OCI-LY3 (cell line): ENCODE data around the gene PPL.

ENCODE experiments used
- H2AFZ ChIP-seq: fragments of 200-600, 300-600 bp; shearing (Covaris generic); 2 replicates; pipeline ENCODE4 v1.6.0; 2014; ENCODE audit warnings: antibody characterized with exemption, low read depth, low read length
- H3K27ac ChIP-seq: fragments of 200-600, 300-600 bp; sonication (generic); 2 replicates; pipeline ENCODE4 v1.5.1; 2014; ENCODE audit warnings: mild to moderate bottlenecking, low read length, moderate library complexity, mixed read lengths
- H3K27me3 ChIP-seq: fragments of 200-600, 300-600 bp; sonication (generic); 2 replicates; pipeline ENCODE4 v1.6.1; 2014; ENCODE audit warnings: low read depth, low read length, mixed read lengths
- H3K36me3 ChIP-seq: fragments of 200-600, 300-600 bp; sonication (generic); replicated peaks from 2 replicates; pipeline ENCODE3; 2014; ENCODE audit warnings: low read depth, low read length, mixed read lengths
- H3K4me1 ChIP-seq: fragments of 300-600, 200-600 bp; sonication (generic); 2 replicates; pipeline ENCODE4 v1.6.1; 2014; ENCODE audit warnings: low read length, mixed read lengths
- H3K4me2 ChIP-seq: fragments of 200-600, 300-600 bp; sonication (generic); 2 replicates; pipeline ENCODE4 v1.6.1; 2014; ENCODE audit warnings: low read length, mixed read lengths
- H3K4me3 ChIP-seq: fragments of 300-600, 200-600 bp; sonication (generic); 2 replicates; pipeline ENCODE4 v1.5.1; 2014; ENCODE audit warnings: antibody characterized with exemption, mild to moderate bottlenecking, low read length, moderate library complexity
- H3K79me2 ChIP-seq: fragments of 300-600, 200-600 bp; shearing (Covaris generic); 2 replicates; pipeline ENCODE4 v1.6.1; 2014; ENCODE audit warnings: mild to moderate bottlenecking, low read length, mixed read lengths
- H3K9ac ChIP-seq: fragments of 300-600, 200-600 bp; shearing (Covaris generic); 2 replicates; pipeline ENCODE4 v1.6.0; 2014; ENCODE audit warnings: mild to moderate bottlenecking, low read length, moderate library complexity
- H3K9me3 ChIP-seq: fragments of 200-600, 300-600 bp; shearing (Covaris generic); 2 replicates; pipeline ENCODE4 v1.6.1; 2014; ENCODE audit warnings: low read length, mixed read lengths; ENCODE audit not compliant: insufficient read depth
- H4K20me1 ChIP-seq: fragments of 200-600, 300-600 bp; sonication (generic); 2 replicates; pipeline ENCODE4 v1.6.1; 2016; ENCODE audit warnings: low read length, mixed read lengths; ENCODE audit not compliant: insufficient read depth
- CTCF ChIP-seq: fragments of 200-600, 300-600 bp; sonication (generic); IDR thresholded peaks from 2 replicates; pipeline ENCODE4 v1.5.1; 2014; ENCODE audit warnings: antibody characterized with exemption, low read length, low read depth
- EZH2phosphoT487 ChIP-seq: fragments of 200-600 bp; shearing (Covaris generic); IDR thresholded peaks from 2 replicates; pipeline ENCODE4 v1.6.1; 2018; ENCODE audit warnings: antibody characterized with exemption, mixed run types, low read depth

The PPL gene

GRCh38 chr16:4893103-4893862 is 43.7 kb downstream of the PPL start:
- no peaks in the 10 kb centered on the region for H3K36me3 ChIP-seq

GRCh38 chr16:4892361-4893102 is 44.4 kb downstream of the PPL start:
- Histone ChIP-seq H4K20me1 (no peaks in the 10 kb centered on the region; the same call in 1 of the 2 replicates), H3K27me3 (no peaks in the 10 kb centered on the region), H2AFZ (no peak overlapping the region), H3K36me3 (no peaks in the 10 kb centered on the region), H3K4me1 (no peaks in the 10 kb centered on the region), H3K9ac (no peak overlapping the region), H3K4me2 (no peak overlapping the region), H3K4me3 (no peak overlapping the region), H3K79me2 (no peaks in the 10 kb centered on the region), H3K27ac (no peak overlapping the region), H3K9me3 (no peaks in the 10 kb centered on the region)
- TF ChIP-seq CTCF: no peak
- TF ChIP-seq EZH2phosphoT487: no peak

More at GRCh38 chr16:4893103-4893862, 43.7 kb downstream of the PPL start:
- H3K27me3 ChIP-seq: no peaks in the 10 kb centered on the region
- no peak overlapping the region for H3K9ac ChIP-seq
- H3K4me3 ChIP-seq: no peak overlapping the region
- no peaks in the 10 kb centered on the region; the same call in 1 of the 2 replicates for H4K20me1 ChIP-seq
- no peak overlapping the region for H3K4me2 ChIP-seq
- H3K4me1 ChIP-seq: no peaks in the 10 kb centered on the region
- H3K79me2 ChIP-seq: no peaks in the 10 kb centered on the region
- TF ChIP-seq CTCF (no peak), EZH2phosphoT487 (no peak)
- no peak overlapping the region for H3K27ac ChIP-seq
- no peaks in the 10 kb centered on the region for H3K9me3 ChIP-seq
- no peak overlapping the region for H2AFZ ChIP-seq

- no peaks in the 10 kb centered on the region for H3K79me2 ChIP-seq
- no peak overlapping the region for H3K27ac ChIP-seq
- no peak overlapping the region for H3K4me3 ChIP-seq
- H3K27me3 ChIP-seq: no peaks in the 10 kb centered on the region
- H2AFZ ChIP-seq: no peak overlapping the region
- no peak overlapping the region for H3K4me2 ChIP-seq
- no peaks in the 10 kb centered on the region for H3K9me3 ChIP-seq
- no peaks in the 10 kb centered on the region; the same call in 1 of the 2 replicates for H4K20me1 ChIP-seq
- TF ChIP-seq CTCF (no peak), EZH2phosphoT487 (no peak)
- peaks cover 2% of the 10 kb centered on the region for H3K36me3 ChIP-seq
- H3K4me1 ChIP-seq: no peaks in the 10 kb centered on the region
- H3K9ac ChIP-seq: no peak overlapping the region
Measured at GRCh38 chr16:4891886-4892216, 45.1 kb downstream of the PPL start.

GRCh38 chr16:4891097-4891885 is 45.7 kb downstream of the PPL start:
- no peaks in the 10 kb centered on the region for H3K27me3 ChIP-seq
- H3K27ac ChIP-seq: no peak overlapping the region
- no peak overlapping the region for H3K4me3 ChIP-seq
- H3K4me2 ChIP-seq: no peak overlapping the region
- no peaks in the 10 kb centered on the region; the same call in 1 of the 2 replicates for H4K20me1 ChIP-seq
- no peak overlapping the region for H3K9ac ChIP-seq
- no peaks in the 10 kb centered on the region for H3K79me2 ChIP-seq
- H2AFZ ChIP-seq: no peak overlapping the region
- peaks cover 4% of the 10 kb centered on the region for H3K36me3 ChIP-seq
- no peak for TF ChIP-seq EZH2phosphoT487
- TF ChIP-seq CTCF: no peak
- no peaks in the 10 kb centered on the region for H3K9me3 ChIP-seq
- no peaks in the 10 kb centered on the region for H3K4me1 ChIP-seq
